ENCODE measurements around the gene AP2A1. TPM values are rescaled to one million over a fixed set of nuclear protein-coding genes. Genes with fewer than 3 reads are reported as not detected.

AP2A1 gene
- total and polyA plus RNA-seq, 2 donors (not counting 1 experiment from before 2014, with no cell fraction given): 48.4 to 56.9 TPM

DNA sequence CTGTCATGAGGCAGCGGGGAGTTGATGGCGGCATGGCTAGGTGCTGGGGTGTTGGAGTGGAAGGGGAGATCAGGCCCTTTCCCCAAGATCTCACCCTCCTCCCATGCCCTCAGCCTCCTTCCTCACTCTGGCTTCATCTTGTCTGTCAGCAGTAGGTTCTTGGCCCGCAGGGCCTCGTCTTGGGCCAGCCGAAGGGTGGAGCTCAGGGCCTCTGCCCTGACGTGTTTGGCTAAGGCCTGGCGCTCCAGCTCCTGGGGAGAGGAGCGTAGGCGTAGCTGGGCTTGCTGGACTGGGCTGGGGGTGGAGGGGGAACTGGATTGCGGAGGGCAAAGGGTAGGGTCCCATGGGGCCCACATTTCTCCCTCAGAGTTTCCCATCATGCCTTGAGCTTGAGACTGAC, 26.9 kb upstream of the AP2A1 start:
- no peaks in the 10 kb centered on the region for H3K4me1 ChIP-seq (ENCODE audit: control insufficient read depth in 2 of 2, insufficient read depth in 2 of 2, low read length in 2 of 2)
- H3K27ac Mint-ChIP-seq: no peak overlapping the region
- H3K9ac ChIP-seq (ENCODE audit: low read length): no peak overlapping the region
- TF ChIP-seq EZH2 (IDR thresholded peaks at IDR 0.05; ENCODE audit: borderline replicate concordance, insufficient read depth, low read depth, low read length, poor library complexity, severe bottlenecking): no peak
- TF ChIP-seq, protein P1, sequence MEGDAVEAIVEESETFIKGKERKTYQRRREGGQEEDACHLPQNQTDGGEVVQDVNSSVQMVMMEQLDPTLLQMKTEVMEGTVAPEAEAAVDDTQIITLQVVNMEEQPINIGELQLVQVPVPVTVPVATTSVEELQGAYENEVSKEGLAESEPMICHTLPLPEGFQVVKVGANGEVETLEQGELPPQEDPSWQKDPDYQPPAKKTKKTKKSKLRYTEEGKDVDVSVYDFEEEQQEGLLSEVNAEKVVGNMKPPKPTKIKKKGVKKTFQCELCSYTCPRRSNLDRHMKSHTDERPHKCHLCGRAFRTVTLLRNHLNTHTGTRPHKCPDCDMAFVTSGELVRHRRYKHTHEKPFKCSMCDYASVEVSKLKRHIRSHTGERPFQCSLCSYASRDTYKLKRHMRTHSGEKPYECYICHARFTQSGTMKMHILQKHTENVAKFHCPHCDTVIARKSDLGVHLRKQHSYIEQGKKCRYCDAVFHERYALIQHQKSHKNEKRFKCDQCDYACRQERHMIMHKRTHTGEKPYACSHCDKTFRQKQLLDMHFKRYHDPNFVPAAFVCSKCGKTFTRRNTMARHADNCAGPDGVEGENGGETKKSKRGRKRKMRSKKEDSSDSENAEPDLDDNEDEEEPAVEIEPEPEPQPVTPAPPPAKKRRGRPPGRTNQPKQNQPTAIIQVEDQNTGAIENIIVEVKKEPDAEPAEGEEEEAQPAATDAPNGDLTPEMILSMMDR (IDR thresholded peaks at IDR 0.05): no peak
- no peak overlapping the region for H3K4me2 ChIP-seq (replicated peaks; ENCODE audit: low read depth, low read length, poor library complexity, severe bottlenecking)
- H3K27me3 ChIP-seq (replicated peaks in 1 of 4; ENCODE audit: control extremely low read depth in 1 of 4, control insufficient read depth in 3 of 4, insufficient read depth in 4 of 4, low read length in 3 of 4): no peaks in the 10 kb centered on the region
- H4K20me1 ChIP-seq (ENCODE audit: control insufficient read depth, insufficient read depth, low read length, poor library complexity, severe bottlenecking): no peaks in the 10 kb centered on the region
- ATAC-seq (ENCODE audit: low read depth): no peak
- intact Hi-C loops (cut with micrococcal nuclease): no loop called here
- H3K4me3 ChIP-seq (ENCODE audit: control extremely low read depth in 1 of 5, extremely low read depth in 1 of 5, insufficient read depth in 1 of 5, low read depth in 2 of 5, low read length in 4 of 5): no peak overlapping the region
- H3K9me3 Mint-ChIP-seq (ENCODE audit: insufficient read depth): no peaks in the 10 kb centered on the region
- CTCF ChIA-PET: no interaction called here
- H3K4me1 Mint-ChIP-seq: no peaks in the 10 kb centered on the region
- 90% methylated on average over 2 of the region's 10 CpGs for WGBS (ENCODE audit: insufficient coverage)
- H3K27me3 Mint-ChIP-seq: no peaks in the 10 kb centered on the region
- no peaks in the 10 kb centered on the region for H3K79me2 ChIP-seq (ENCODE audit: control insufficient read depth, insufficient read depth, low read length)
- H3K27ac ChIP-seq (ENCODE audit: low read length in 2 of 2): no peak overlapping the region
- H3K4me3 Mint-ChIP-seq: no peak overlapping the region
- DNase-seq: no peak
- H2AFZ ChIP-seq (ENCODE audit: insufficient read depth, low read depth, low read length, poor library complexity, severe bottlenecking): no peak overlapping the region
- H3K9me3 ChIP-seq (ENCODE audit: control extremely low read depth in 1 of 3, control insufficient read depth in 2 of 3, insufficient read depth in 1 of 3, low read length in 2 of 3): no peaks in the 10 kb centered on the region
- POLR2A ChIA-PET: no interaction called here
- H3K36me3 ChIP-seq (replicated peaks in 1 of 2; ENCODE audit: control extremely low read depth in 1 of 2, control insufficient read depth in 1 of 2, extremely low read depth in 1 of 2, insufficient read depth in 2 of 2, low read length in 1 of 2): no peaks in the 10 kb centered on the region

DNA sequence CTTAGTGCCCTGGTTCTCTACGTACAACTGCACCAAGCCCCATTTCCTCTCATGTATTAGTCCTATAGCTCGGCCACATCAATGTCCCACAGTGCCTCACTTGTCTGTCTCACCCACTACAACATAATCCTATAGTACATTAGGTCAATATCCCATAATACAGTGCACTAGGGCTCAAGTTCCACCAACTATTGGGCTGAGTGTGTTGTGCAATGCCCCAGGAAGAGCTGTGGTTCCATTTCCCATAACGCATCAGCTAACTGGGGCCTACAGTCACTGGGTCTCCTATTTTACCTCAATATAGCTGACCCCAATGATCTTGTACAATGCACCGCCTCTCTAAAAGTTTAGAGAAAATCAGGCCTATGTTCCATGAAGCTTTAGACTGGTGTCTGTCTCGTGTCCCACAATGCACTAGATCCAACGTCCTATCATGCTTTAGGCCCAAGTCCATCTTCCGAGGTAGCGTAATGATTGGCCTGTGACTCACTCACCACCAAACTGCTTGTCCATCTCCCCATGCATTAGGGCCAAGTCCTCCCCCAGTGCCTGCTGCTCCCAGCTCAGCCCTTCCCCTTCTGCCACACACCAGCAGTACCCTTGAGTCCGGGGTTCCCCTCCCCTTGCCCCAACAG, 25.5 kb upstream of the AP2A1 start:
- Mint-ChIP-seq H3K27me3 (no peaks in the 10 kb centered on the region), H3K27ac (no peak overlapping the region), H3K9me3 (ENCODE audit: insufficient read depth) (no peaks in the 10 kb centered on the region), H3K4me1 (no peaks in the 10 kb centered on the region), H3K4me3 (no peak overlapping the region)
- Histone ChIP-seq H4K20me1 (ENCODE audit: control insufficient read depth, insufficient read depth, low read length, poor library complexity, severe bottlenecking) (no peaks in the 10 kb centered on the region), H3K79me2 (ENCODE audit: control insufficient read depth, insufficient read depth, low read length) (no peaks in the 10 kb centered on the region), H3K4me3 (ENCODE audit: control extremely low read depth in 1 of 5, extremely low read depth in 1 of 5, insufficient read depth in 1 of 5, low read depth in 2 of 5, low read length in 4 of 5) (no peak overlapping the region), H3K9ac (ENCODE audit: low read length) (no peak overlapping the region), H3K4me1 (ENCODE audit: control insufficient read depth in 2 of 2, insufficient read depth in 2 of 2, low read length in 2 of 2) (no peaks in the 10 kb centered on the region), H3K27ac (ENCODE audit: low read length in 2 of 2) (no peak overlapping the region), H3K27me3 (replicated peaks in 1 of 4; ENCODE audit: control extremely low read depth in 1 of 4, control insufficient read depth in 3 of 4, insufficient read depth in 4 of 4, low read length in 3 of 4) (no peaks in the 10 kb centered on the region), H3K9me3 (ENCODE audit: control extremely low read depth in 1 of 3, control insufficient read depth in 2 of 3, insufficient read depth in 1 of 3, low read length in 2 of 3) (peaks cover 0 to 11% (median 0%) of the 10 kb centered on the region in 3 donors), H2AFZ (ENCODE audit: insufficient read depth, low read depth, low read length, poor library complexity, severe bottlenecking) (no peak overlapping the region), H3K36me3 (replicated peaks in 1 of 2; ENCODE audit: control extremely low read depth in 1 of 2, control insufficient read depth in 1 of 2, extremely low read depth in 1 of 2, insufficient read depth in 2 of 2, low read length in 1 of 2) (no peaks in the 10 kb centered on the region), H3K4me2 (replicated peaks; ENCODE audit: low read depth, low read length, poor library complexity, severe bottlenecking) (no peak overlapping the region)
- TF ChIP-seq EZH2 (IDR thresholded peaks at IDR 0.05; ENCODE audit: borderline replicate concordance, insufficient read depth, low read depth, low read length, poor library complexity, severe bottlenecking): no peak
- TF ChIP-seq, protein P1 (IDR thresholded peaks at IDR 0.05): no peak
- ChIA-PET CTCF (no interaction called here), POLR2A (no interaction called here)
- no peak for ATAC-seq (ENCODE audit: low read depth)
- intact Hi-C loops (cut with micrococcal nuclease): no loop called here
- 88% methylated on average over 9 of the region's 9 CpGs for WGBS (ENCODE audit: insufficient coverage)
- no peak for DNase-seq
